ENCODE data around the gene IFNAR1.

IFNAR1 gene

DNA sequence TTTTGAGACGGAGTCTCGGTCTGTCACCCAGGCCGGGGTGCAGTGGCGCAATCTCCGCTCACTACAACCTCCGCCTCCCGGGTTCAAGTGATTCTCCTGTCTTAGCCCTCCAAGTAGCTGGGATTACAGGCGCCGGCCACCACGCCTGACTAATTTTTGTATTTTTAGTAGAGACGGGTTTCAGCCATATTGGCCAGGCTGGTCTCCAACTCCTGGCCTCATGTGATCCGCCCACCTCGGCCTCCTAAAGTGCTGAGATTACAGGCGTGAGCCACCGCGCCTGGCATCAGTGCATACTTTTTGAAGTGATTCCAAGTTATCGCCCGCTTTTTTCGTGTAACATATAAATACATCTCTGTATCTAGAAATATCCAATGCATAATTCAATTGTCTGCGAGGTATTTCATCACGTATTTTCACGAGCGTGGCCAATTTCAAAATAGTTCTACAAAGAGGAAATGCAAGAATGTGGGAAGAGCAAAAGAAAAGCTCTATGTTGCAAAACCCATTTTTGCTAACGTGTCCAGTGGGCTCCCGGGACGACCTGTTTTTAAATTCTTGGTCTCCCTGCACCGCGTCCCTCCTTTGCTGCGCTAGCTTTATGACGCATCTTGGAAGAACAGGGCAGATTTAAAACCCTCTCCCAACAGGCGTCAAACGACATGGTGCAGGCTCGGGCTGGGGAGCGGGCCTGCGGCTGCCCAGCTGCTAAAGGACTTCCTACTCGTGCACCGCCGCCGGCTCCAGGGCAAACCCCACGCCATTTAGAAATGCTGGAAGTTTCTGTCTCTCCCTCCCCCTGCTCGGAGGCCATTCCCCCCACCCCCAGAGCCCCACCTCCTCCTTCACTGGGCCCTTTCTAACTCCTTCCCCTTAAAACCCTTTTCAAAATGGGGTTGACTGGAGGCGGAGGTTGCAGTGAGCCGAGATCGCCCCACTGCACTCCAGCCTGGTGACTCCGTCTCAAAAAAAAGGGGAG lies 77.5 kb downstream of the IFNAR1 start:
- peak; percentile 72 for DNase-seq (ENCODE audit: low spot score)

DNA sequence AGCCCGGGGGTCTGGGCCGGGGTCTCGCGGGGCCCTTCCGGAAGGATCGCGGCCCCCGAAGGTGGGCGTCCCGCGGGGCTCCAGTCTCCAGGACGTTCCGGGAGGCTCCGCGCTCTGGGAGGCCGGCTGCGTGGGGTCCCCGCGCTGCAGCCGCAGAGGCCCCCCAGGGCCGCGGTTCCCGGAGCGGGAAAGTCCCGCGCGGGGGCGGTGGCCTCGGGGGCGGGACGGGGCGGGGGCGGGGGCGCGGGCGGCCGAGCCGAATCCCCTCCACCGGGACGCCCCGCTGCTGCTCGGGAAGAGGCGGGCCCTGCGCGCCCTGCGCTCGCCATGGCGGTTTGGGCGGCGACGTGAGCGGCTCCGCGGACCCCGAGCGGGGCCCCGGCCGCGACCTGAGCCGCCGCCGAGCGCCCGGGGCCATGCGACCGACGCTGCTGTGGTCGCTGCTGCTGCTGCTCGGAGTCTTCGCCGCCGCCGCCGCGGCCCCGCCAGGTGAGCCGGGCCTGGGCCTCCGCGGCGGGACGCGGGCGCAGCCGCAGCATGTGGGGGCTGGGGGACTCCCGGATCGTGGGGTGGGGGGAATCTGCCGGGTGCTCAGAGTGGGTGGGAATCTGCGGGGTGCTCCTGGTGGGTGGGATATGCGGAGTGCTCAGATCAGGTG lies 78.5 kb downstream of the IFNAR1 start, which contains the start of gene IFNGR2:
TSS of gene IFNGR2 (plus strand) at position 286 of the 658 bp plus-strand sequence. CDS start at position 417, 131 bp downstream.
- peak; percentile 81 for DNase-seq (ENCODE audit: low spot score)

GRCh38 chr21:33403786-33404585 lies 79.2 kb downstream of the IFNAR1 start:
- DNase-seq (ENCODE audit: low spot score) = peak; percentile 48

GRCh38 chr21:33406493-33406892 lies 81.7 kb downstream of the IFNAR1 start:
- DNase-seq (ENCODE audit: low spot score) = no peak
